GM19328 (cell line): Measurements from ENCODE around the gene PPP2R3C.
"Not testable (repeated sequence)": the region's sequence is repeated elsewhere in the genome, so short reads cannot be mapped to it uniquely, and the experiment has no call there.

ENCODE experiments used
- ATAC-seq: cut with Tn5 transposase; IDR thresholded peaks from one replicate; pipeline ENCODE4 v1.9.1; 2021; ENCODE audit warnings: mild to moderate bottlenecking, moderate library complexity; ENCODE audit not compliant: unreplicated experiment

Gene PPP2R3C

DNA sequence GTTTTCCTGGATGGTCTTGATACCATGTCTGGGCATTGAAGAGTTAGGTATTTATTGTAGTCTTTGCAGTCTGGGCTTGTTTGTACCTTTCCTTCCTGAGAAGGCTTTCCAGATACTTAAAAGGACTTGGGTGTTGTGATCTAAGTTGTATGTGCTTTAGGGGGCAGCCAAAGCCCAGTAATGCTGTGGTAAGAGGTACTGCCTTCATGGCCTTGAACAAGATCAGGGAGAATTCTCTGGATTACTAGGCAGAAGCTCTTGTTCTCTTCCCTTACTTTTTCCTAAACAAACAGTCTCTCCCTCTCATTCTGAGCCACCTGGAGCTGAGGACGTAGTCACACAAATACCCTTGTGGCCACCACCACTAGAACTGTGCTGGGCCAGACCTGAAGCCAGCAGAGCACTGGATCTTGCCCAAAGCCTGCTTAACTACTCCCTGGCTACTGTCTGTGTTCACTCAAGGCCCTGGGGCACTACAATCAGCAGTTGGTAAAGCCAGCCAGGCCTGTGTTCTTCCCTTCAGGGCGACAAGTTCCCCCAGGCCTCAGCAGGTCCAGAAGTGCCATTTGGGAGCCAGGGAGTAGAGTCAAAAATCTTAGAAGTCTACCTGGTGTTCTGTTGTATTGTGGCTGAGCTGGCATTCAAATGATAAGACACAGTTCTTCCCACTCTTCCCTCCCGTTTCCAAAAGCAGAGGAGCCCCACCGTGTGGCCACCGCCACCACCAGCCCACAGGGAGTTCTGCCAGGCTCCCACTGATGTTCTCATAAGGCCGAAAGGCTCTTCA lies 11.9 kb upstream of the PPP2R3C start:
- ATAC-seq: no peak

DNA sequence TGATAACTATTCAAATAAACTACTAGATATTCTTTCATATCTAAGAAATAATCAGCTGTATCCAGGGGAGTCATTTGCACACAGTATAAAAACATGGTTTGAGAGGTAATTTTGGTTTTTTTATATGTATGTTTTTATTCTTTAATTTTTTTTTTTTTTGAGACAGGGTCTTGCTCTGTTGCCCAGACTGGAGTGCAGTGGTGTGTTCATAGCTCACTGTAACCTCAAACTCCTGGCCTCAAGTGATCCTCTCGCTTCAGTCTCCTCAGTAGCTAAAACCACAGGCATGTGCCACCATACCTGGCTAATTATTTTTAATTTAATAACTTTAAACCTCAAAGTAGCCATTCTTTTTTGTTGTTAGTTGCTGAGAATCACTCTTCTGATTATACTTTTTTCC lies 2.3 kb upstream of the PPP2R3C start:
- ATAC-seq: no peak

DNA sequence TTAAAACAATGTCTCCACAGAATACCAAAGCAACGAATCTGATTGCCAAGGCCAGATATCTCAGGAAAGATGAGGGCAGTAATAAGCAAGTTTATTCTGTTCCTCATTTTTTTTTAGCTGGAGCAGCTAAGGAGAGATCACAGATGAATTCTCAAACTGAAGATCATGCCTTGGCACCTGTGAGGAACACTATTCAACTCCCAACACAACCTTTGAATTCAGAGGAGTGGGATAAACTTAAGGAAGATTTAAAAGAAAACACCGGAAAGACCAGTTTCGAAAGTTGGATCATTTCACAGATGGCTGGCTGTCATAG lies 1.6 kb upstream of the PPP2R3C start:
- ATAC-seq: no peak

DNA sequence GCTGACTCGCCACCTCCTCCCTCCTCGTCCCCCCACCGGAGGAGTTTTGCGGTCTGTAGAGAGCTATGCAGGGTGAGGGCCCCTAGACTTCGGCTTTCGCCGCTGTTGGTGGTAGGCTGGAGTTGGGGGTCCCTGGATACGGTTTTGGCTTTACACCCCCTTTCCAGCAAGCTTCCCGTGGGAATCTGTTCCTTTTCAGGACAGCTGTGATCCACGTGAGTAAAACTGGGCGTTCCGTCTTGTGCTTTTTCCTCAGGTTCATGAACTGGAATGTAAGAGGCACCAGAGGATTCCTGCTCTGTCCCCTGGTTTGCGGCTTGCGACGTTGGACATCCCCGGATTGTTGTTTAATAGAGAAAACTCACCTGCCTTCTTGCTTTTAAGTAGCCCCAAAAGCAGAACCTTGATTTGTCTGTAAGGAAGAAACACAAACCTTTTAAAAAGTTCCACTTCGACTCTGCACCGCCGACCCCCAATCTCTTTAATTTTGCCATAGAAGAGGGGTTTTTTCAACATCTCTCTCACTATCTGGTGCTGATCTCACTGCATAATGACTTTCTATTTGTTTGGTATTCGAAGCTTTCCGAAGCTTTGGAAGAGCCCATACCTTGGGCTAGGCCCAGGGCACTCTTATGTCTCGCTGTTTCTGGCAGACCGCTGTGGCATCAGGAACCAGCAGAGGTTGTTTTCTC lies 1.1 kb upstream of the PPP2R3C start:
- no peak for ATAC-seq

DNA sequence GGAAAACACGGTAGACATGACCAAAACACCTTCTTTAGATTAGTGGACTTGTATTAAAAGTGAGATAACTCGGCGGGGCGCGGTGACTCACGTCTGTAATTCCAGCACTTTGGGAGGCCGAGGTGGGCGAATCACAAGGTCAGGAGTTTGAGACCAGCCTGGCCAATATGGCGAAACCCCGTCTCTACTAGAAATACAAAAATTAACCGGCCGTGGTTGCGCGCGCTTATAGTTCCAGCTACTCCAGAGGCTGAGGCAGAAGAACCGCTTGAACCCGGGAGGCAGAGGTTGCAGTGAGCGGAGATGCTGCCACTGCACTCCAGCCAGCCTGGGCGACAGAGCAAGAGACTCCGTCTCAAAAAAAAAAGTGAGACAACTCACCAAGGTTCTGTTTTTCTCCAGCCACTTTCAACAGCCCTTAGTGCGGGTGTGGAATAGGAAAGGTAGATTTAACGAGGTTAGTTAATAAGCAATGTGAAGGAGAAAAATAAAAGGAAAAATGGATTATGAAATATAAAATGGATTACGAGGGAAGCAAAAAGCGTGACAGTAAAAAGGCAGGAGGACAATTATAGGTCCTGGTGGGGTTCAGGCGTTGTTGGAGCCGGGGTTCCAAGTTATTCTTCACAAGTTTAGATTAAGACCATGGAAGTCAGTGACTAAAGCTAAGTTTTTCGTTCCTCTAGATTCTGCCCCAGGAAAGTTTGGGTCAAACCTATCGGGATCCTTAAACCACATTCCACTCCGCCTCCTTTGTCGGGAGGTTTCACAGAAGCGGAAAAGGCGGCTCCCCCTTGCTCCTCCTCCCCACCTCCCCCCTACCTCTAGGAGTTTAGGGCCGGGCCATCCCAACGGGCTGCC lies 534 bp downstream of the PPP2R3C start:
- ATAC-seq: peak; percentile 4

DNA sequence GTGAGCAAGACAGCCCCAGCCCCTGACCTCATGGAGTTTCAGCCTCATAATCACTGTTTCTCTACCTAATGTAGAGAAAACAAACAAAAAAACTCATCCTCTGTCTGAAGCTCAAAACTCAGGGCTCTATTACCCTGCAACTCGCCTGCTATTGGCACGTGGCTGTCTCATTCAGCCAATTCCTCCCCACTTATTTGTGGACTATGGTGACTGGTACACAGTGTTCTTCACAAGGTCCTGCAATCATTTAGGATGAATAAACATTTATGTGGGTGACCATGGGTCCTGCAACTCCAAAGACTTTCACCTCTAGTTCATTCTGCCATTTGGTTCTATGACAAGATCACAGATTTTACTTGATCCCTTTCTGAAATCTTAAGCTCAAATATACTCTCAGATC lies 4.7 kb downstream of the PPP2R3C start:
- ATAC-seq: no peak

DNA sequence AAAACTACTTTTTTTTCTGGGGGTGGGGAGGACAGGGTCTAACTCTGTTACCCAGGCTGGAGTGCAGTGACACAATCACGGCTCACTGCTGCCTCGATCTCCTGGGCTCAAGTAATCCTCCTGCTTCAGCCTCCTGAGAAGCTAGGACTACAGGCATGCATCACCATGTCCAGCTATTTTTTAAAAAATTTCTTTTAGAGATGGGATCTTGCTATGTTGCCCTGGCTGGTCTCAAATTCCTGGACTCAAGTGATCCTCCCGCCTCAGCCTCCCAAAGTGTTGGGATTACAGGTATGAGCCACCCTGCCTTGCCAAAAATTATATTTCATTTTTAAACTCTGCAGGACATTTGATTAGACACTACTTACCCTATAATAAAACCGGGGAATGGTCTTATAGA lies 5.5 kb downstream of the PPP2R3C start:
- no peak for ATAC-seq

DNA sequence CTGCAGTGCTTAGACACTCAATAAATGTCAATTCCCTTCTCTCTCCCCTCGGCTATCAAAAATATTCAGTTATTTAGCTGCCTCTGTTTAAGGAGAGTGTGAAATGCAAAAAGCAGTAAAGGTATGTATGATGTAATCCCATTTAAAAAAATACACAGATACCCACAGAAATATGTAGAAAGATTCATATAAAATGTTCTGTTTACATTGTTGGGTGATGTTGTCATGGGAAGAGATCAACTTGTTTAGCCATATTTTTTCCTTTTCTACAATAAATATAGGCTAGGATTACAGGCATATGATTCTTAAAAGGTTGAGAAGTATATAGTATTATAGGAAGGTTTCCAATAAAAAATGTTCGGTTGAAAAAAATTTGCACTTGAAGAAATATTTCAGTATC lies 7.8 kb downstream of the PPP2R3C start:
- ATAC-seq: no peak

DNA sequence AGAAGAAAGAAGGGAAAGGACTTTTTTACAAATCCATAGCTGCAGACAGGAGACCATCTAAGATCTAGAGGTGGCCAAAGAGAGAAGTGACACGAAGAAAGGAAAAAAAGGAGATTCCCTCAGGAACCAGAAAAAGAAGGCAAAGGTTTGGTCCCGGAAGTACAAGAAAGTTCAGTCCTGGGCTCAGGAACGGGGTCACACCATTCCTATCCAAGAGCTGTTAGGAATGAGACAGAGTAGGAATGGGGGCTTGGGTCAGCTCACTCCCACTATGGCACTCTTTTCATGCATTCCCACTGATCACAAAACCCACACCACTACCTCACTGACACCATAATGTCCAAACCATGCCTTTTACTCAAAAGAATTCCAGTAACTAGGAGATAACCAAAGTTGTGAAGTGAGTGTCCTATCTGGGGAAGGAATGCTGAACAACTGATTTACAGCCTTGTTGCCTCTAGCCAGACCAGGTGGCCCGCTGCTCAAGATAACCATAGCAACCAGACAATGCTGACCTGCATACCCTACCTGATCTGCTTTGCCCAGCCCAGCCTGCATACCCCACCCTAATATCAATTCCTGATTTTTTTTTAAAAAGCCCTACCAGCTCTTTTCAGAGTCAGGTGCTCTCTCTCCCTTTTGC lies 8.4 kb downstream of the PPP2R3C start:
- no peak for ATAC-seq

DNA sequence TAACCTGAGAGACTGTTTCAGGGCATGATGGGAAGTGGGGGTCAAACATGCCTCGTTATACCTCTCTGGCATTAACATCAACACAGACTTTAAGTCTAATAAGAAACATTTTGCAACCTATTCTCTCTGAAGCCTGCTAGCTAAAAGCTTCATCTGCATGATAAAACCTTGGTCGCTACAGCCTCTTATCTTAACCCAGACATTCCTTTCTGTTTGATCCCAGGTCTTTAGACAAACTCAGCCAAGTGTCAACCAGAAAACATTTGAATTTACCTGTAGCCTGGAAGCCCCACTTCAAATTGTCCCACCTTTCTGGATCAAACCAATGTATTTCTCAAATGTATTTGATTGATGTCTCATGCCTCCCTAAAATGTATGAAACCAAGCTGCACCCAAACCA lies 9.1 kb downstream of the PPP2R3C start:
- ATAC-seq: no peak

DNA sequence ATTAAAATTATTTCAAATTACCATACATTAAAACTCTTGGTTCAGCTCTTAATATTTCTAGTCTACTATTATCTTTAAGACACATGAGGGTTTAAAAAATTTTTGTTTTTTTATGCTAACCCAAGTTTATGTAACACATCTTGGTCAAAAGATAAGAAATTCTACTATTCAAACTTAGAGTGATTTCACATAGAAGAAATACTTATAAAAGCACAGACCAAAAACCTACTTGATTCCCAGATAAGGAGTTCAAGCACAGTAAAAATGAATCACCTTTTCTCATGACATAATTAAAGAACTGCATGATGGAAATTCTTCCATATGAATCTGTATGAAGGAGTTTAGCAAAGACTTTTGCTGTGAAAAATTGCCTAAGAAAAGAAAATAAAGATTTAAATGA lies 13.9 kb downstream of the PPP2R3C start:
- no peak for ATAC-seq

DNA sequence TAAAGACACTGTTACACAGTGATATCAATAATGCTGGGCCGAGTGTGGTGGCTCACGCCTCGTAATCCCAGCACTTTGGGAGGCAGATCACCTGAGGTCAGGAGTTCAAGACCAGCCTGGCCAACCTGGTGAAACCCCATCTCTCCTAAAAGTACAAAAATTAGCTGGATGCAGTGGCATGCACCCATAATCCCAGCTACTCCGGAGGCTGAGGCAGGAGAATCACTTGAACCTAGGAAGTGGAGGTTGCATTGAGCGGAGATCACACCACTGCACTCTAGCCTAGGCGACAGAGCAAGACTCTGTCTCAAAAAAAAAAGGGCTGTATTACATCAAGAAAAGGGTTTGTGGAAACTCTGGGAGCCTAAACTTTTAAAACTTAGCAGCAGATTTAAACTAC lies 27.1 kb downstream of the PPP2R3C start:
- ATAC-seq: not testable (repeated sequence)

DNA sequence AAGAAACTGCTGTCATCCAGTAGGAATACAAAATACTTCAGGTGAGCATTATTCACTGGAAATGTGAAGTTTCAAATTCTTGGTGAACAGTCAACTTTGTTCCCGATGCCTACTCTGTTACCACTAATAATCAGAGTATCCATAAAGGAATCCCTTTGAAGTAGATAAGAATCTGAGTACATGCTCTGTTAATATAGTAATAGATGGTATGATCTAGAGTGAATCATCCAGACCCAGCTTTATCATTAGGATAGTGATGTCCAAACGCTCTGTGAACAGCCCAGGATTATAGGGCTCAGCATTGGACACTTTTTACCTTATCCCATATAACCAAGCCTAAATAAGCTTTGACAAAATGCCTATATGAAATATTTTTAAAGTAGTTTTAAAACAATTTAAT lies 33.3 kb downstream of the PPP2R3C start:
- ATAC-seq: no peak

DNA sequence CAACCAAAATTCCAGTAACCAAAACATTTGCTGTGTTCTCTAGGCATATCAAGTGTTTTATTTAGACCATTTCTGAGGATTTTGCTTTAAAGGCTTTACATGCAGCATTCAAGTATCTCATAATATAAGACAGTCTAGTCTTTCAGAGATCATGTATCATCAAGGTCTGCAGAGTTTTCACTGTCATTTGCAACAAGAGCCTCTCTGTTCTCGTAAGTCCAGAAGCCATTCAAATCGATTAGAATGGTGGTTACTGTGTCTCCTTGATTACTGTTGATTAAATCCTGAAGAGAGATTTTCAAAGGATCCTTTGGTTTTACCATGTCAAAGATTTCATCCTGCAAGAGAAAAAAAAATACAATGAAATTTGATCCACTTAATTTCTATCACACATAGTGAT lies 36.3 kb downstream of the PPP2R3C start:
- no peak for ATAC-seq

DNA sequence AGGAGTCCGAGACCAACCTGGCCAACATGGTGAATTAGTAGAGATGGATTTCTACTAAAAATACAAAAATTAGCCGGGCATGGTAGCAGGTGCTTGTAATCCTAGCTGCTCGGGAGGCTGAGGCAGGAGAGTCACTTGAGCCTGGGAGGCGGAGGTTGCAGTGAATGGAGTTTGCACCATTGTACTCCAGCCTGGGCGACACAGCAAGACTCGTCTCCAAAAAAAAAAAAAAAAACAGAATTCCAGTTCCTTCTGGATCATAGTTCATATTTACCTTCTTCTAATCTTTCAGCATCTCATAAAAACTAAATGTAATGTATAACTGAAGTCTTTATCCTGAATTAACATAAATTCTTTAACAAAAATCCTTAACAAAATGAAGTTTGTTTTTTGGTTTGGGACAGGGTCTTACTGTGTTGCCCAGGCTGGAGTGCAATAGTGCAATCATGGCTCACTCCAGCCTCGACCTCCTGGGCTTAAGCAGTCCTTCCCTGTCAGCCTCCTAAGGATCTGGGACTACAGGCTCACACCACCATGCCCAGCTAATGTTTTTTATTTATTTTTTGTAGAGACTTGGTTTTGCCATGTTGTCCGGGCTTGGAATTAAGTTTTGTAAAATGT lies 38.1 kb downstream of the PPP2R3C start:
- no peak for ATAC-seq

DNA sequence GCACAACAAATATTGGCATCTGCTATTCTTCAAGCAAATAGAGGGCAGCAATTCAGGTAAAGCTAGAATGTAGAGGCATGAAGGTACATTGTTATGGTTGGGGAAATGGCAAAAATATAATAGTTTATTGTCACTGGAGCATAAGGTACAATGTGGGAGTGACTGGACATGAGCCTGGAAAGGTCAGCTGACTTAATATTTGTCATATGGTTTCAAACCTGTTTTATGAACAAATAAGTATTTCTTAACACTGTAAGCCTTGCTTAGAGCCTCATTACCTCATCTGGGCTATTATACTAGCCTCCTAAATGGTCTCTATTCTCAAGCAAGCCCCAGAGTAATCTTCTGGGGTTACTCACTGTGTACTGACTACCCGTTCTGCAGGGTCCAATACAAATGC lies 42.0 kb downstream of the PPP2R3C start:
- ATAC-seq: no peak

DNA sequence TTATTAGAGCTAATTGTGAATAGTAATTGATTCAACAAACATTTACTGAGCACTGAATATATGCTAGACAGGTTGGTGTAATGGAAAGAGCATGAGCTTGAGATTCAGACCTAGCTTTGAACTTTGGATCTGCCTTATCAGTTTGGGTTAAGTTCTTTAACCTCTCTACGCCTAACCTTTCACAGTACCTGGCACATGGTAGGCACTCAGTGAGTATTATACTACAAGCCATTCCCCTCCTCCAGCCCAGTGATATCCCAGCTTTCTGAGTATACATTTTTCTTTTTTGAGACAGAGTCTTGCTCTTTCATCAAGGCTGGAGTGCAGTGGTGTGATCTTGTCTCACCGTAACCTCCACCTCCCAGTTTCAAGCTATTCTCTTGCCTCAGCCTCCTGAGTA lies 43.7 kb downstream of the PPP2R3C start:
- ATAC-seq: no peak

DNA sequence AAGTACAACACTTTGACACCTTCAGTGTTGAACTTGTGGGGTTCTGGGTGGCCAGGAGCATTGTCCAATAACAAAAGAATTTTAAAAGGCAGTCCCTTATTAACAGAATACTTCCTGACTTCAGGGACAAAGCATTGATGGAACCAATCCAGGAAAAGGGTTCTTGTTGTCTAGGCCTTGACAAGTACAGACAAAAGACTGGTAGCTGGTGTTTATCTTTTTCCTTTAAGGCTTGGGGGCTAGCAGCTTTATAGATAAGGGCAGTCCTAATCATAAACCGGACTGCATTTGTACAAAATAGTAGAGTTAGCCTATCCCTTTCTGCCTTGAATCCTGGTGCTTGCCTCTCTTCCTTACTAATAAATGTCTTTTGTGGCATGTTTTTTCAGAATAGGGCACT lies 48.3 kb downstream of the PPP2R3C start:
- no peak for ATAC-seq

DNA sequence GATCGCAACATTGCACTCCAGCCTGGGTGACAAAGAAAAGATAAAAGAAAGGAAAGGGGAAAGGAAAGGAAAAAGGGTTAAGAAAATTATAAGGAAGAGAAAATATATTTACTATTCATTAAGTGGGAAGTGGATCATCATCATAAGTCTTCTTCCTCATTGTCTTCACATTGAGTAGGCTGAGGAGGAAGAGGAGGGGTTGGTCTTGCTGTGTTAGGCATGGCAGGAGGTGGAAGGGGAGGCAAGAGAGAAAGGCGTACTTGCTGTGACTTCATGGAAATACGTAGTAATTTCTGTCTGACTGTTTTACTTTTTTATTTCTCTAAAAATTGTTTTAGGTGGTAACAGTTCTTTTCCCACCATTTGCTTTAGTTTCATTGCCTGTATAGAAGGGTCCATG lies 49.6 kb downstream of the PPP2R3C start:
- no peak for ATAC-seq

DNA sequence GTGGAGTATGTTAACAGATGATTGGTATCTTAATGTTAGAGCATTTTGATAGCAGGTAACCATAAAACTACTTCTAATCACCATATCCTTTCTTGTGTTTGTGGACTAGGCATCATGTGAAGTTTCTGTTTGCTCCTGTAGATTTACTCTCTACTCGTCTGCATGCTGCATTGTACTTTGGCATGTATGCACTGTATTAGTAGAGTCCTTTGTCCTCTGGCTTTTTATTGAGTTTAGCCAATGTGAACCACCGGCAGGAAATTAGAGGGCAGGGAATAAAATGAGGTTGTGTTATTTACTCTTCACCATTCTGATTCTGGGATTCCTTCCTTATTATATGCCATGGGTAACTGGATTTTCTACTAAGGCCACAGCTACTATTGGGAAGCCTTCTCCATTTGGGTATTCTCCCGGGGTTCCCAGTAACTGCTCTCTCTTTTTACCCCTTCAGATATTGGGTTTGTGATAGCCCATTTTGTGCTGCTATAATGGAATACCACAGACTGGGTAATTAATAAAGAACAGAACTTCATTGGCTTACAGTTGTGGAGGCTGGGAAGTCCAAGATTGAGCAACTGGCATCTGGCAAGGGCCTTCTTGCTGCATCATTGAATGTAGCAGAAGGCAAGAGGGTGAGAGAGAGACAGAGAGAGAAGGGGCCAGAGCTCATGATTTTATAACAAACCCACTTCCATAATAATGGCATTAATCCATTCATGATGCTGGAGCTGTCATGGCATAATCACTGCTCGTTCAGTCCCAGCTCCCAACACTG lies 53.4 kb downstream of the PPP2R3C start:
- ATAC-seq: no peak
